ENCODE results near the gene EN1.

Gene EN1

GRCh38 chr2:118842661-118843482 lies 4.6 kb downstream of the EN1 start:
- no peak for DNase-seq

GRCh38 chr2:118841828-118842461 lies 5.5 kb downstream of the EN1 start:
- no peak for DNase-seq

DNA sequence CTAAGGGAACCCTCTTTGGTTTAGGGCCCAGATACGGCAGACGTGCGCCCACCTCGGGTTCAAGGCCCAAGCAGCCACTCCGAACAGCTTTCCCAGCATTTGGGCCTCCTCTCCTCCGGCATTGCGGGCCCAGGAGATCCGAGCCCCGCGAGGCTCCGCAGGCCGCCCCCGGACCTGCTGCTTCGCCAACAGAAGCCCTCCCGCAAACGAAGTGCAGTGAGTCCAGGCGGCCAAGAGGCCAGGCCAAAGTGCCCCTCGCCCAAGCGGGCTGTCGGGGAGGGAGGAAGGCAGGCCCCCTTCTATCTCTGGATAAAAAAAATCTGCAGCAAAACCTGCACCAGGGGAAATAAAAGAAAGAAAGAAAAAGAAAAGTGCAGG lies 6.0 kb downstream of the EN1 start:
- DNase-seq = no peak

GRCh38 chr2:118838741-118839455 lies 8.6 kb downstream of the EN1 start:
- DNase-seq = no peak

- DNase-seq = no peak
Observed at GRCh38 chr2:118837621-118838020, 9.8 kb downstream of the EN1 start.

DNA sequence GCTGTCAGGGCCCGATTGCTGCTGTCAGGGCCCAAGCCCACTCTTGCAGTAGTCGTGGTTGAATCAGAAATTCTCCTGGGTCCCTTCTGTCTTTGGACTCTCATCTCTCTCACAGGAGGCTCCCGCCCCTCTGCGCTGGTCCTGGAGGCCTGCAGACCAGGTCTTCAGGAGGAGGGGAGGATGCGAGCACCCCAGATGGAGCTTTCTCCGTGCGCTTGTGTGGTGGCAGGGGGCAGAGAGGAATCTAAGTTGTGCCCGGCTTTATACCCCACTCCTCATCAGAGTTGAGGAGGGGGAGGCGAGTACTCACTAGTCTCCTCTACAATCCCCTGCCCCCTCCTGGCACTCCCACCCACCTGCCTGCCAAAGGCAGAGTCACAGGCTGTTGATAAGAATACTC lies 10.4 kb downstream of the EN1 start:
- no peak for DNase-seq

DNA sequence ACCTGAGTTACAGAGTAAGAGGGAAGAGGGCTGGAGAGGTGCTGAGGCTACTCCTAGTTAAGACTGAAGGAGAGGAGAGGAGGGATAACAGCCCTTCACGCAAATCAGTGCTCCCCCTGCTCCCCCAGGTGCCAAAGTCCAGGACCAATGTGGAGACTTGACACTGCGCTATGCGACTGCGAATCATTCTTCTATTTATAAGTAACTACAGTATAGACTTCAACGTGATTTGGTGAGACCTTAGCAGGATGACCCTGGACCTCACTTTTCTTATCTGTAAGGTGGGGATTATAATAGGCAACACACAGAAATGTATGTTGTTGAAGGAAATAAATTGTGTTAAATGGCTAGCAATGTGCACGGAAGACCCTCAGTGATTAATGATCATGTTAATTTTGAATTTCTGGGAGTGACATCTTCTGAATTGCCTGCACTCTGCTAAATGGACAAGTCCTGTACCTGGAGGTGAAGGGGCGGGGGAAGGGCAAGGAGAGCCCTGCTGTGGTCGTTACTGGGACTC lies 11.0 kb downstream of the EN1 start:
- DNase-seq = no peak

GRCh38 chr2:118835746-118836410 lies 11.6 kb downstream of the EN1 start:
- DNase-seq = no peak

DNA sequence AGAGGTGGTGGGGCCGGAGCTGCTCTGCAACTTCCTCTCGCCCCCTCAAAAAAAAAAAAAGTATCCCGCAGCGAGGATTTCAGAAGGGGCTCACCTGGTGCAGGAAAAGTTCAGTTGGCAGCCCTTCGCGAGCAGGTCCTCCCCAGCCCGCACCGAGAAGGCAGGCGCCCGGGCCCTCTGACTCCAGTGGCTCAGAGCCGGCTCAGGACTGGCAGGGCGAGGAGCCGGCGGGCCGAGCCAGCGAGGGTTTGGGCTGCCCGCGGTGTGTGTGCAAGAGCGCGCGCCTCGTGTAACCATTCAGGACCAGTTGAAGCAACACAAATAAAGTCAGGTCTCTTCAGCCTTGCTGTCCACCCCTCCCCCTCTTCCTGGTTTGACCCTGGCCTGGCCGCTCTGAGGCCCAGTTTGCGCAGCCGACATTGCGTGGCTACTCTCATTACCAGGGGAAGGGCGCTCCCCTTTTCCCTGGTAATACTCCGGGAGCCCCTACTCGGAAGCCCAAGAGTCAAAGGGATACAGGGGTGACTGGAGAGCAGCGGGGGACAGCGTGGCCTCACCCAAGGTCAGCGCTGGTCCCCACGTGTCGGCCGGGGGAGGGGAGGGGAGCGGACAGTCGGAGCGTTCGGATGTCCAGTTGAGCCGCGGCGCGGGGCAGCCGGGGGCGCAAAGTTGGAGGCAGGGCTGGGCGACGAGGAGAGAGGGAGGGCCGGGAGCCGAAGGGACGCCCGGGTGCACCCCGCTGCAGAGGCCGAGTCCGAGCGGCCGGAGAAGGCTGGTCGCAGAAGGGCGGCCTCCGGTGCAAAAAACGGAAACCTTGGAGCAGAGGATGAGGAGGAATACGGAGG lies 12.3 kb downstream of the EN1 start:
- no peak for DNase-seq

DNA sequence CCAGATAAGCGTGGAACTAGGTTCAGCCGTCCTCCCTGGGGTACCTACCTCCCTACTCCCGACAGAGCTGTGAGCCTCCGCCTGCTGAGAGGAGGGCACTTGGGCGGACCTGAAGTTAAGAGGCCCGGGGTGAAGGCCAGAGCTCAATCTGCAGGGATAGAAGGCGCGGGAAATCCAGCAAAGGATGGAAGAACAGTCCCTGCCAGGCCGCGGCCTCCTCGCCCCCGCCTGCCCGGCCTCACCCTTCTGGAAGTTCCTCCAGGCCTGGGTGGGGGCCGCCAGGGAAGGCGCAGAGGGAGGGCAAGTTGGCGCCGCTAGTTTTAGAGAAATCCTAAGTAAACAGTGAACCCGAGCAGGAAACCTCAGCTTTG lies 13.0 kb downstream of the EN1 start:
- no peak for DNase-seq

DNA sequence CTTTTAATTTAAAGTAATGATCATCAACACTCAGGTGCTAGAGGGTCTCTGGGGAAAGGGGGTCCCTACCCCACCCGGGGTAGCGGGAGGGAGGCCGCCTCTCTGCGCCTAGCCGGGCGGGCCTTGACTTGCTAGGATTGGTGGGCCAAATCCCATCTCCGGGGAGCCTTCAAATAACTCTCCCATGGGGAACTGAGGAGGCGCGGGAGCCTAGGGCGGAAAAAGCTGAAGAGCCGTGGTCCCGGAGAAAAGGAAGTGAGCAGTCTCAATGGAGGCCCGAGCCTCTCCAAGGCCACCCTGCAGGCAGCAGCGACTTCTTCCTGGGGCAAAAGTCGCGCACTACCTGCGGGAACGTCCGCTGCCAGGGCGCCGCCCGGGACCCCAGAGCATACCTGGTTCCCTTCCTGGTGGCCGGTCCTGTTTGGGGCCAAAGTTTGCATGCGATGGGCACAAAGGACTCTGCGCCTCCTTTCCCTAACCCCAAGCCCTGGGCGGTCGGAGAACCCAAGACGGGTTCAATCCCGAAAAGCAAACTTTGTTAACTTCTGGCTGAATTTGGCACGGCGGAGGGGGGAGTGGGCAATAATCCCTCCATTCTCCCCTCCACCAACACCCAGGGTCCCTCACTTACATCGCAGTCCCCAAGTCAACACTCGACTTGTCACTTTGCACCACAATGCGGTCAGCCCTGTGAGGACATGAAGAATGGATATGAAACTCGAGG lies 13.6 kb downstream of the EN1 start:
- no peak for DNase-seq

GRCh38 chr2:118832791-118833715 lies 14.4 kb downstream of the EN1 start:
- DNase-seq = no peak

- DNase-seq = no peak
Observed at GRCh38 chr2:118832071-118832790, 15.2 kb downstream of the EN1 start.

DNA sequence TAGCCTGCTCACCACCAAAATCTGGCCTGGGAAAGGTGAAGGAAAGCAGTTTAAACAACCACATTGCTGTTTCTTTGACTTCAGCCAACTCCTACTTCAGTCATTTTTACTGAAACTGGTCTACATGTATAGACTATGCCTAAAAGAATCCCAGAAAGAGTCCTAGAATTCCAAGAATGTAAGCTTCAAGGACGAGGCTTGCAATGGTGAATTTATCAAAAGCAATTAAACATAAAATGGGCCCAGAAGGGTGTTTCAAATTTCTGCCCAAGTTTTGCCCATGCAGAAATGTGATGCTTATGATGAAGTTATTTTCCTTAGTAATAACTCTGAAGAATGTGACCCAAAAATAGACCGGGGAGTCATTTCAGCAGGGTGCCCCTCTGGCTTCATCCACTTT lies 16.6 kb downstream of the EN1 start:
- DNase-seq = no peak

GRCh38 chr2:118830118-118830517 lies 17.3 kb downstream of the EN1 start:
- no peak for DNase-seq

GRCh38 chr2:118826093-118826492 lies 21.4 kb downstream of the EN1 start:
- no peak for DNase-seq

DNA sequence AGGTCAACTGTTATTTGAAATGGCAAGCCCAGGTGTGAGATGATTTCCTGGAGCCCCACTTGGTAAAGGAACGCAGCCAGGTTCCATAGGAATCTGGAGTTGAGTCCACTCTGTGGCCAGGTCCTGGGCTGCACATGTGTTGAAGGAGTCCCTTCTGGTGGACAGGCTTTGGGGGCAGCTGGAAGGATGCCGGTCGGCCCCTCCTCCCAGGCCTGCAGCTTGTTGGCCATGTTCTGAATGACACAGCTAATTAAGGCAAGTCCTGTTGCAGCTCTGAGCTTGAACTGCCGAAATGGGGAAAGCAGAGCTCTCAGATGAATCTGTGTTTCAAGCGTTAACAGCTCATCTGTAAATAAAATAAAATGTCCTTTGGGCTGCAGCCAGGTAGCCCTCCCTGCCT lies 23.8 kb downstream of the EN1 start:
- DNase-seq = no peak

- no peak for DNase-seq
Observed at GRCh38 chr2:118822572-118822971, 24.9 kb downstream of the EN1 start.

DNA sequence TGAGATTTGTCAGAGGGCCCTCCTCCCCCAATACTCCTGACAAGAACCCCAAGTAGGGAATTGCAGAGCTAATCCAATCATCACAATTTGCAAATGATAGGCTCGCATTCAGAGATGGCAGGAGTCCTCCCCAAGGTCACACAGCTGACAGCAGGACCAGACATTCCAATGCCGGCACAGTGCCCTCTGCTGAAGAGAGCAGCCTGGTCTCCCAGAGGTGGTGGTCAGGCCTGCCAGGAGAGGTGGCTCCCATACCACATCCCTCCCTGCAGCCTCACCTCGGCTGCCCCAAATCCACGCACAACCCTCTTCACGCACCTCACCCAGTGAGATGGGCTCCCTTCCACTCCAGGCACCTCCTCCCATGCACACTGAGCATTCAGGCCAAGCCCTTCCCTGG lies 25.4 kb downstream of the EN1 start:
- DNase-seq = no peak

DNA sequence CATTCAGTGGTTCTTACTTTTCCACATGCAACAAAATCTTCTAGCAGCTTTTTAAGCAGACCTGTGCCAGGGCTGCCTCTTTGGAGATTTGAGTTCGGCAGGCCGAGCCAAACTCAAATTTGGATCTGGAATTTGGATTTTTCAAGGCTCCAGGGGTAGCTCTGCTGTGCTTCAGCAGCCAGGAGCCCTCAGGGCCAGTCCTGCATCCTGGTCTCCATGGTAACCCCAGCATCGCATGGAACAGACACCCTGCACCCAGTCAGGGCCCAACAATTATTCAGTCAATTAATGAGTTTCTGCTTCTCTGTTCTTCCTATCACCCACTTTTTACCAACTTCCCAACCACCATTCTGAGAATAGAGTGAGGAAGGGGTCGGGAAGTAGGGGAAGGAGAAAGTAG lies 30.0 kb downstream of the EN1 start:
- no peak for DNase-seq

Measured in NCI-H187 treated with DMSO at 0.1 percent for 48 hours (cell line).